Stimulated activated CD8-positive, alpha-beta memory T cell treated with anti-CD3 and anti-CD28 coated beads, Interleukin-7, amount 100 ng/mL, for 1 hour (primary cell): ENCODE data around the gene SPAG9.

Experiments
- DNase-seq, 2 donors: peaks; one replicate each; pipeline ENCODE4 v3.0.0-alpha.2; 2020; ENCODE audit warnings: low read depth in 2 of 2

Gene SPAG9

DNA sequence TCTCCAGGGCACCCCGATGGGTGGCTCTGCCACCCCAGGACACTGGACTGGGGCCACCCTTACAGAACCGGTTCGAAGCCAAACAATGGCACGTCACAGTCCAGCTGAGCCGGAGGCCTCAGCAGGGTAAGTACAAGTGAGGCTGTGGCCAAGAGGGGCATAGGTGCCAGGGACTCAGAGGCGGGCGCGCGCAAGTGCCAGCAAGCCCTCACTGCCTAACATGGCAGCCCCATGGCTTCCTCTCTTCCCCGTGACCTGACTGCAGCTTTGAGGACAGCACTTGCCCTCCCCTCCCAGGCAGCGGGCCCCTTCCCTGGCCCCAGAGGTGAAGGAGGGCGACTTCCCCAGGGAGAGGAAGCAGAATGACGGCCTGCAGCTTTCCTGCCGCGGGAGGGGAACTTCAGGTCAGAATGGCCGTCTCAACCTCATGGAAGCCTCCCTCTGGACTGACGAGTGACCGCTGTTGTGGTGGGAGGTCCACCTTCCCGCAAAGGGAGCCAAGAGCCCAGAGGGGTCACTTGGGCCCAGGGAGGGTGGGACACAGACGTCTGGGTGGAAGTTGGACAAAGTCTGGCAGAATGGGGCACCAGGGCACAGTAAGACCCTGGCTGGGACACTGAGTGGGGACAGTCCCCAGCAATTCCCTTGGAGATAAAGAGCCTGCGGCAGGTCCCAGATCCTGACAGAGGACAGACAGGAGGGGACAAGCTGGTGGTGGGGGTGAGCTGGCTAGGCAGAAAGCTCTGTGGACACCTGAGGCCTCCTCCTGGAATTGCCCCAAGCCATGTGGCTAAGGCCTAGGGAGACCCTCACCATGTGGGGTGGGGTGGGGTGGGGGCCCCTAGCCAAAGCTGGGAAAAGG, 202.4 kb downstream of the SPAG9 start:
- DNase-seq: no peak

DNA sequence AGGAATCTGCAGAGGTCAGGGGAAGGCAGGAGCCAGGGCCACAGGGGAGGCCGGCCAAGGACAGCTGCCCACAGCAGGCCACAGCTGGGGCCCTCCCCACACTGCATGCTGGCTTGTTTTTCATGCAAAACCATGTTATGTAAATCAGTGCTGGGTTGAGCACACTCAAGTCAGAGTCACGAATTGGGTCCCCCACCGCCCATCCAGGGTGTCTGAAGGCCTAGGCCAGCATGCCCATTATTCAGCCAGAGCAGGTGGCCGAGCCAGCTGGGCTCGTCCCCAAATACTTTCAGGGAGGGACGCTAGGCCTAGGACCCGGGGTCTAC, 203.3 kb downstream of the SPAG9 start:
- DNase-seq: no peak

DNA sequence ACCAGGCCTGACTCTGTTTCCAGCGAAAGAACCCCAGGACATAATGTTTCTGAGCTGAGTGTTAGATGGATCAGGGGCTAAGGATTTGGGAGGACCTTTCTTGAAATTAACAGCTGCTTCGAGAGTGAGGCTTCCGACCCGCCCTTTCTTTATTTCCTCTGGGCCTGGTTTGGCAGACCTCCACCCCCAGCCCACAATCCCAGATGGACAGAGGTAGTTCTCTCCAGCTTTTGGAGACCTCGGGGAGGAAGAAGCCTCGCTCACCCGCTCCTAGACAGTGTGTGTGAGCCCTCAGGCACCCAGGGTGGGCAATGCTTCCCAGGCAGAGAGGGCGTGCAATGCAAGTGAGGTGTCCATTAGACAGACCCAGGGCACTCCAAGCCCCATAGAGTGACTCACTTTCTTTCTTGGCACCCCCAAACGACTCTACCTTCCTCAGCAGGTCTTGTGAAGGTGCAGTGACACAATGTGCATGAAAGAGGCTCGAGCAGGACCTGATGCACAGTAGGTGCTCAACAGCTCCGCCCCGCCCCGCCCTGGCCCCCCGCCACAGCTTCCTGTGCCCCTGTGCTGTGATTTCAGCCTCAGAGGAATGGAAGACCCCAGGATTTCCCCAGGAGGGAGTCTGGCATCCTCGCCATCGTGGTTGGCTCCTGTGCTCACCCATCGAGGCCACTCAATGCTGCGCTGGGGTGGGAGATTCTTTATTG, 203.8 kb downstream of the SPAG9 start:
- DNase-seq: no peak

DNA sequence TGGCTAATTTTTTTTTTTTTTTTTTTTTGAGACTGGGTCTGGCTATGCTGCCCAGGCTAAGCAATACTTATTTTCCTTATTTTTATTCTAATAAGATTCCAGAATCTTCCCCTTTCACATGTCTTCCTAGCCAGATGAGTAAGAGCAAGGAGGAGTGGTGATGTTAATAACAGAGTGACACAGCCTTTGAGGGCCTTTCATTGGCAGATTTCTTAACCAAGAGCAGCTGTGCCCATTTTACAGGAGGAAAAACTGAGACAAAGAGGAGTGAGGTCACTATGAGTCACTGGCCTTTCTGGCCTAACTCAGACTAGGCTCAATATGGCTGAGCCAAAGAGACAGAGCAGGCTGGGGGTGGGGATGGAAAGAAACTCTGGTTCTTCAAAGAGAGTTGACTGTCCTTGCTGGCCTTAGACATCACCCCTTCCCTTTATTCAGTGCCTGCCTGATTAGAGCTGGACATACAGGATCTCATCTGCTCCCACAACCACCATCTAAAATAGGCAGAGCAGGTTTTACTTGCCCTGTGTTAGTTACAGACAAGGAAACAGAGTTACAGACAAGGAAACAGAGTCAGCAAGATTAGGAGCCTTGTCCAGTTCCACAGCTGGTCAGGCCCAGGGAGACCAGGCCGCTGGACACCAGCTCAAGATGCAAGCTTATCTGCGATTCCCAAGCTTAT, 204.5 kb downstream of the SPAG9 start:
- DNase-seq: no peak

DNA sequence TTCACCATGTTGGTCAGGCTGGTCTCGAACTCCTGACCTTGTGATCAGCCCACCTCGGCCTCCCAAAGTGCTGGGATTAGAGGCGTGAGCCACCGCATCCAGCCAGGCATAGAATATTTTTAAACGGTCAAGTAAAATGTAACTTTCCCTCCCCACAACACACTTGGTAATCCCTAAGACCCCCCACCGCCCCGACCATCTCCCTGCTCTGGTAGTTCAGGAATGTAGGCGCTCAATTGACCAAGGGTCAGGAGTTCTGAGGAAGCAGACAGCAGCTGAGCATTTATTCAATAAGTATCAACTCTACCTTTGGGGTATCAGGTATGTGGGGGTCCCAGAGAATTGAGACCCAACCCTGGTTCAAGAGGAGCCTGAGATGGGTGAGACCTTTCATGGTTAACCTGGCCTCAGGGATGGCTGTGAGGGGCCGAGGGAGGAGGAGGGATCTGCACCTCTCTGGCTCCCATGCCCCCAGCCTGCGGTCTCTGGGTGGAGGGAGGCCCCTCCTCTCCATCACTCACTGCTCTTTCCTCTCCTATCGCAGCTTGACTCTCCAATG, 206.1 kb downstream of the SPAG9 start:
- DNase-seq: no peak

DNA sequence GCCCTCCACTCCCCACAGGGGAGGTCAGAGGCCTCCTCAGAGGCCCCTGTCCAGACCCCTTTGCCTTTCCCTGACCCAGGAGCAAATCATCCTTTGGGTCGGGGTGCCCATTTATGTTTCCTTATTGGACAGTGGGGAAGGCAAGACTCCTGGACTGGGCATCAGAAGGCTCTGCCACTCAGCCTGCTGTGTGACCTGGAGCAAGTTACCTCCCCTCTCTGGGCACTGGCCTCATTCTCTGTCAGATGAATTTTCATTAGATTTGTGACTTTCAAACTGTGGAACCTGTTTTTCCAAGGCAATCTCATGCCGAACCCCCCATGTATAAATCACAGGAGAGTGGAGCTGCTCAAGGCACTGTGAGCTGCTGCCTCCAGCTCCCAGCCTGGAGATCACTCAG, 207.5 kb downstream of the SPAG9 start:
- DNase-seq: no peak
